T-cell (primary cell): ENCODE results near the gene MRAS. TPM values are rescaled to one million over a fixed set of nuclear protein-coding genes. Genes with fewer than 3 reads are reported as not detected.
"Not testable (repeated sequence)": the region's sequence is repeated elsewhere in the genome, so short reads cannot be mapped to it uniquely, and the experiment has no call there.

Experiments
- ATAC-seq, 4 experiments: fragments of 200-7000 bp in 3 of 4; fragments of 150-1000 bp in 1 of 4; cut with Tn5 transposase; replicated peaks in 1 of 4; 1 replicate in 3 of 4; 2 replicates in 1 of 4; pipeline ENCODE4 v1.10.0; 2021; ENCODE audit warnings: moderate library complexity in 3 of 4, mild to moderate bottlenecking in 2 of 4, moderate number of reproducible peaks in 1 of 4
- CTCF ChIA-PET, 2 donors: fragments of 300-600 bp; sonication (Branson Sonifier 250); formaldehyde crosslinking; loops; one replicate each; lab custom pipeline; 2022; ENCODE audit warnings: antibody characterized with exemption in 2 of 2; lab: Charles Lee
- POLR2A ChIA-PET, 2 donors: fragments of 300-600 bp; sonication (Branson Sonifier 250); formaldehyde crosslinking; loops; one replicate each; lab custom pipeline; 2022; ENCODE audit warnings: antibody characterized with exemption in 2 of 2; lab: Charles Lee
- DNase-seq, 35 experiments: peaks; one replicate each; pipeline versions ENCODE4 v3.0.0 to v3.0.0-alpha.2; 2013 to 2023
- H3K27ac ChIP-seq: one replicate; pipeline ENCODE4 v1.5.1; 2013; ENCODE audit warnings: low read length
- H3K27me3 ChIP-seq, 2 experiments: replicated peaks in 1 of 2; 1 replicate in 1 of 2; 2 replicates in 1 of 2; pipeline versions ENCODE4 v1.6.1 to v1.7.0; 2013; ENCODE audit warnings: low read length in 1 of 2, mixed read lengths in 1 of 2; ENCODE audit not compliant: control insufficient read depth in 2 of 2, insufficient read depth in 2 of 2; ENCODE audit errors: extremely low read depth in 1 of 2
- H3K36me3 ChIP-seq, 2 donors: 1 replicate in 1 of 2; 2 replicates in 1 of 2; pipeline versions ENCODE4 v1.6.1 to v1.7.0; 2013; ENCODE audit warnings: low read length in 1 of 2; ENCODE audit not compliant: control insufficient read depth in 2 of 2, insufficient read depth in 1 of 2; ENCODE audit errors: extremely low read depth in 1 of 2
- H3K4me1 ChIP-seq, 2 experiments: 1 replicate in 1 of 2; 2 replicates in 1 of 2; pipeline versions ENCODE4 v1.6.1 to v1.7.0; 2013; ENCODE audit warnings: low read length in 2 of 2, mixed read lengths in 1 of 2; ENCODE audit not compliant: insufficient read depth in 2 of 2, control insufficient read depth in 1 of 2; ENCODE audit errors: extremely low read depth in 1 of 2
- H3K4me3 ChIP-seq, 2 donors: 1 replicate in 1 of 2; 2 replicates in 1 of 2; pipeline versions ENCODE4 v1.5.1 to v1.7.0; 2013; ENCODE audit warnings: mild to moderate bottlenecking in 2 of 2, low read length in 1 of 2, moderate library complexity in 1 of 2; ENCODE audit not compliant: control insufficient read depth in 1 of 2; ENCODE audit errors: extremely low read depth in 1 of 2
- H3K9me3 ChIP-seq: 2 replicates; pipeline ENCODE4 v1.7.0; 2013
- H3K27ac Mint-ChIP-seq, 2 donors: one replicate each; pipeline ENCODE4 v1.8.0; 2020 to 2021; ENCODE audit warnings: mild to moderate bottlenecking in 2 of 2, mixed read lengths in 2 of 2
- H3K27me3 Mint-ChIP-seq, 2 donors: one replicate each; pipeline ENCODE4 v1.8.0; 2021 to 2022; ENCODE audit warnings: mixed read lengths in 2 of 2
- H3K36me3 Mint-ChIP-seq: one replicate; pipeline ENCODE4 v1.8.0; 2021; ENCODE audit warnings: mixed read lengths
- H3K4me1 Mint-ChIP-seq, 3 donors: one replicate each; pipeline ENCODE4 v1.8.0; 2020 to 2022; ENCODE audit warnings: mixed read lengths in 3 of 3, mild to moderate bottlenecking in 1 of 3
- H3K4me3 Mint-ChIP-seq, 3 donors: one replicate each; pipeline ENCODE4 v1.8.0; 2020 to 2022; ENCODE audit warnings: mild to moderate bottlenecking in 3 of 3, mixed read lengths in 3 of 3, moderate library complexity in 3 of 3
- H3K9me3 Mint-ChIP-seq, 3 donors: one replicate each; pipeline ENCODE4 v1.8.0; 2020 to 2022; ENCODE audit warnings: mixed read lengths in 3 of 3
- WGBS: methylation state at CpG from one replicate; pipeline ENCODE4 v1.1.5; 2013; ENCODE audit warnings: missing lambda C conversion rate; ENCODE audit not compliant: insufficient coverage; 5-methylcytosine and 5-hydroxymethylcytosine counted together
- total RNA-seq, 35 experiments: library from RNA in 6 of 35; stranded (reverse) in 6 of 35; fragments of 120-200 nt in 1 of 35; gene quantifications; one replicate each; pipeline versions ENCODE4 v1.2.1 to v1.2.4 and lab custom pipeline; 2013 to 2026

MRAS gene
- total RNA-seq, 5 donors from 2014 or later (not counting 1 experiment from before 2014, with no cell fraction given): 0.28 to 0.49 (median 0.42) TPM; not detected in 1

GRCh38 chr3:138426211-138426610 is 77.8 kb downstream of the MRAS start:
- Mint-ChIP-seq H3K9me3 (peaks cover 0 to 2% (median 0%) of the 10 kb centered on the region in 3 donors), H3K36me3 (no peaks in the 10 kb centered on the region), H3K4me3 (no peak overlapping the region), H3K4me1 (no peaks in the 10 kb centered on the region), H3K27ac (no peak overlapping the region), H3K27me3 (peaks cover 5 to 8% of the 10 kb centered on the region in 2 donors)
- CTCF ChIA-PET: no interaction called here
- Histone ChIP-seq H3K4me1 (no peaks in the 10 kb centered on the region), H3K9me3 (no peaks in the 10 kb centered on the region), H3K4me3 (no peak overlapping the region), H3K27me3 (peaks cover 0 to 10% of the 10 kb centered on the region in 2 experiments), H3K36me3 (no peaks in the 10 kb centered on the region), H3K27ac (no peak overlapping the region)
- WGBS: 90% methylated on average over 2 of the region's 3 CpGs
- POLR2A ChIA-PET: no interaction called here
- no peak for DNase-seq
- no peak for ATAC-seq

GRCh38 chr3:138426754-138427153 is 78.4 kb downstream of the MRAS start:
- H3K27ac ChIP-seq, ATAC-seq, DNase-seq, H3K27ac Mint-ChIP-seq, H3K9me3 Mint-ChIP-seq, POLR2A ChIA-PET, H3K4me3 Mint-ChIP-seq, H3K9me3 ChIP-seq, H3K4me1 Mint-ChIP-seq, H3K36me3 ChIP-seq, CTCF ChIA-PET, H3K4me1 ChIP-seq, H3K36me3 Mint-ChIP-seq, H3K4me3 ChIP-seq: not testable (repeated sequence)
- H3K27me3 Mint-ChIP-seq: peaks cover 10 to 11% of the 10 kb centered on the region in 2 donors
- WGBS: 100% methylated on average over 1 of the region's 4 CpGs
- peaks cover 0 to 10% of the 10 kb centered on the region in 2 experiments for H3K27me3 ChIP-seq

GRCh38 chr3:138429665-138430064 is 81.3 kb downstream of the MRAS start:
- Mint-ChIP-seq H3K27ac (no peak overlapping the region), H3K4me3 (no peak overlapping the region), H3K36me3 (no peaks in the 10 kb centered on the region), H3K27me3 (peaks cover 21 to 37% of the 10 kb centered on the region in 2 donors), H3K9me3 (no peaks in the 10 kb centered on the region), H3K4me1 (peaks cover 0 to 10% (median 10%) of the 10 kb centered on the region in 3 donors)
- no peaks in the 10 kb centered on the region for H3K9me3 ChIP-seq
- H3K36me3 ChIP-seq: no peaks in the 10 kb centered on the region
- ChIA-PET CTCF (interaction anchor here in 1 of 2 donors (2.1 kb wide), 1 partner anchor 12 kb away, joined by 7 read pairs; no protein-coding TSS in a partner anchor), POLR2A (no interaction called here)
- no peak for ATAC-seq
- H3K27me3 ChIP-seq: peaks cover 2 to 26% of the 10 kb centered on the region in 2 experiments
- no peak overlapping the region for H3K4me3 ChIP-seq
- DNase-seq: no peak
- peaks cover 0 to 11% of the 10 kb centered on the region in 2 experiments for H3K4me1 ChIP-seq
- H3K27ac ChIP-seq: no peak overlapping the region
- WGBS: 100% methylated on average over 3 of the region's 3 CpGs

- Mint-ChIP-seq H3K36me3 (no peaks in the 10 kb centered on the region), H3K4me3 (peak overlapping the region in 1 of 3 donors; percentile 70), H3K9me3 (no peaks in the 10 kb centered on the region), H3K4me1 (peaks cover 0 to 18% (median 16%) of the 10 kb centered on the region in 3 donors), H3K27me3 (peaks cover 40 to 57% of the 10 kb centered on the region in 2 donors), H3K27ac (no peak overlapping the region)
- ChIA-PET POLR2A (no interaction called here), CTCF (interaction anchor here in 1 of 2 donors (1.4 kb wide), 1 partner anchor 14 kb away, joined by 6 read pairs; no protein-coding TSS in a partner anchor)
- ATAC-seq (no peak), DNase-seq (no peak)
- H3K4me1 ChIP-seq: peaks cover 0 to 22% of the 10 kb centered on the region in 2 experiments
- no peak overlapping the region for H3K27ac ChIP-seq
- no peaks in the 10 kb centered on the region for H3K36me3 ChIP-seq
- peaks cover 5 to 49% of the 10 kb centered on the region in 2 experiments for H3K27me3 ChIP-seq
- no peaks in the 10 kb centered on the region for H3K9me3 ChIP-seq
- WGBS: no CpG with 5 or more reads among the region's 4 CpGs
- H3K4me3 ChIP-seq: no peak overlapping the region
Measured at GRCh38 chr3:138432576-138433240, 84.3 kb downstream of the MRAS start.

GRCh38 chr3:138433892-138434275 is 85.5 kb downstream of the MRAS start:
- Mint-ChIP-seq H3K4me1 (peaks cover 0 to 18% (median 16%) of the 10 kb centered on the region in 3 donors), H3K27ac (no peak overlapping the region), H3K4me3 (peak overlapping the region; percentile 66 to 70 (median 67)), H3K9me3 (no peaks in the 10 kb centered on the region), H3K27me3 (peaks cover 43 to 63% of the 10 kb centered on the region in 2 donors), H3K36me3 (no peaks in the 10 kb centered on the region)
- Histone ChIP-seq H3K4me3 (peak overlapping the region; percentile 3 to 65), H3K27ac (no peak overlapping the region), H3K9me3 (no peaks in the 10 kb centered on the region), H3K27me3 (peaks cover 5 to 51% of the 10 kb centered on the region in 2 experiments), H3K36me3 (no peaks in the 10 kb centered on the region), H3K4me1 (peaks cover 0 to 22% of the 10 kb centered on the region in 2 experiments)
- ATAC-seq (no peak), DNase-seq (no peak)
- ChIA-PET CTCF (interaction anchor here in 1 of 2 donors (0.8 kb wide), 1 partner anchor 17 kb away, joined by 3 read pairs; no protein-coding TSS in a partner anchor), POLR2A (no interaction called here)
- 7% methylated on average over 9 of the region's 16 CpGs for WGBS

GRCh38 chr3:138434276-138434874 is 86.0 kb downstream of the MRAS start, which contains the start of gene ESYT3:
ESYT3 (plus strand) TSS chr3:138434616; CDS start chr3:138434799, 183 bp downstream.
- peaks cover 0 to 22% of the 10 kb centered on the region in 2 experiments for H3K4me1 ChIP-seq
- peak; percentile 69 to 84 (median 77) for ATAC-seq
- H3K27me3 ChIP-seq: peaks cover 5 to 52% of the 10 kb centered on the region in 2 experiments
- under 1% methylated on average over 54 of the region's 54 CpGs for WGBS
- Mint-ChIP-seq H3K27ac (no peak within 1 kb of the TSS), H3K27me3 (peaks cover 40 to 63% of the 10 kb centered on the region in 2 donors), H3K36me3 (no peaks in the 10 kb centered on the region), H3K4me3 (peak within 1 kb of the TSS; percentile 66 to 70 (median 67)), H3K4me1 (peaks cover 0 to 18% (median 16%) of the 10 kb centered on the region in 3 donors), H3K9me3 (no peaks in the 10 kb centered on the region)
- CTCF ChIA-PET: interaction anchor here (0.8 to 1.2 kb wide), 2 partner anchors 17 to 489 kb away, joined by 3 read pairs; no protein-coding TSS in a partner anchor
- H3K9me3 ChIP-seq: no peaks in the 10 kb centered on the region
- peak in 20 of 35 experiments; percentile 3 to 44 (median 11) for DNase-seq
- H3K4me3 ChIP-seq: peak within 1 kb of the TSS; percentile 38 to 65
- POLR2A ChIA-PET: no interaction called here
- no peaks in the 10 kb centered on the region for H3K36me3 ChIP-seq
- no peak within 1 kb of the TSS for H3K27ac ChIP-seq
